ENCODE data around the gene CADPS. TPM values are rescaled to one million over a fixed set of nuclear protein-coding genes. Genes with fewer than 3 reads are reported as not detected.

The CADPS gene
- total and polyA plus RNA-seq, 5 donors, result 29.4 to 64.2 (median 39.3) TPM

DNA sequence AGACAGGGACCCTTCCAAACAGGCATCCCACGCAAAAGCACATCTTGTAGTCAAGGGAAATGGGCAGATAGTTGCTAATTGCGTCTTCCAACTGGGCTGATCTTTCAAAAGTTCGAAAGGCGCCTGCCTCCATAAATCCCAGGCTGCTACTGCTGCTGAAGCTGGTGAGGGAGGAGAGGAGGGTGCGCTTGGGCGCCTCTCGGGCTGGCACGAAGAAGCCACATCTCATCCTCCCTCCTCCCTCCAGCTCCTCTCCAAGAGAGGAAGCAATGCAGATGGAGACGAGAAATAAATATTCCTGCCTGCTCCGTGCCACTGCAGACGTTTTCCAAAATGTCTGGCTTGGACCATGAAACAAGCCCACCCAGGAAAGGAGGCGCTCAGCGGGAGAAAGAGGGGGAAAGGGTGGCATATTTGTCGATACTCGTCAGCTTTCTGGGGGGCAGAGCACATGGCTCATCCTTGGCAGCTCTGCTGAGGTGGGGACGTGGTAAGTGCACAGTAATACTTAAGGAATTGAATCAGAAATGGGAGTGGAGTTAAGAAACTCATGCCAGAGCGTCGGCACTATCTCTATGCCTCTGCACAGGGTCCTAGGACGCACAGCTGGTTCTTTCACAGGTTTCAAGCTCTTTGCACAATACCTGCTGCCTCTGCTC lies 413.0 kb downstream of the CADPS start:
- no peak overlapping the region for H3K4me3 ChIP-seq (ENCODE audit: low read length)
- intact Hi-C loops (cut with DNase I), result no loop called here
- H3K27me3 ChIP-seq (ENCODE audit: control insufficient read depth, insufficient read depth), result no peaks in the 10 kb centered on the region
- no peaks in the 10 kb centered on the region for H3K9me3 ChIP-seq (ENCODE audit: control insufficient read depth, low read length)
- WGBS, result 80% methylated on average over 19 of the region's 19 CpGs
- no peaks in the 10 kb centered on the region for H3K4me1 ChIP-seq (ENCODE audit: control insufficient read depth, insufficient read depth, low read length)
- H3K27ac ChIP-seq (ENCODE audit: low read length), result no peak overlapping the region
- DNase-seq, result no peak
- ATAC-seq, result no peak

DNA sequence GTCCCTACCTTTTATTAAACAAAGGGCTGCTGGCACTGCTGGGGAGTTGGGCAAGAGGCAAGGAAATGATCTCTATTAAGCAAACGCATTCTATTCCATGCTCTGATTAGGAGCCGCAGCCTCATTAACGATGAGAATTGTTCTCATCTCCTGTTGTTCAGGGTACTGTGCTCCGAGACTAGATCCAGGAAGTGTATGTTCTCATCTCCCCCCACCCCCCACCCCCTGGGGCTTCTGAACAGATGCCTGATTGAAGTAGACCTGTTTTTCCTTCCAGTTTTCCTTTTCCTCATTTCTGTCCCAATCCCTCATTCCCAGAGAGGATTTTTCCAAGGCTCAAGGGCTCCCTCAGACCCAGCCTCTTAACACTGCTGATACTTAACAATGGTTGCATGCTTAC lies 420.3 kb downstream of the CADPS start:
- Histone ChIP-seq H3K27me3 (ENCODE audit: control insufficient read depth, insufficient read depth) (no peaks in the 10 kb centered on the region), H3K9me3 (ENCODE audit: control insufficient read depth, low read length) (no peaks in the 10 kb centered on the region), H3K4me1 (ENCODE audit: control insufficient read depth, insufficient read depth, low read length) (no peaks in the 10 kb centered on the region), H3K4me3 (ENCODE audit: low read length) (no peak overlapping the region), H3K27ac (ENCODE audit: low read length) (no peak overlapping the region)
- DNase-seq (no peak), ATAC-seq (no peak)
- intact Hi-C loops (cut with DNase I), result no loop called here
- WGBS, result 46% methylated on average over 4 of the region's 4 CpGs

DNA sequence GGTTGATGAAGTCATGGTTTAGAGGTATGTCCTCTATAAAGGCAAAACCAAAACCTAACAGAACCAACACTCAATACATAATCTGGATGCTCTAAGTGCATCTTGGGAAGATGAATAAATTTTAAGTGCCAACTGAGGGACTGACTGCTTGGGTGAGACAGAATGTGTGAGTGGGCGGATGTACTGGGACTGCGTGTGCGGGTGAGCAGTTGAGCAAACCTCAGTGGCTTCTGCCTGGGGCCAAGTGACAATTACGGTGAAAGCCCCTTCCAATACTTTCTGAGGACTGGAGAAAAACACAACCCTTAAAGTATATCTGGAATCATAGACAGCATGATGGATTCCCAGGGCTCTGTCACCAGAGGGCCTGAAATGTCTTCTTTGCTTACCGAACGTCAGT lies 421.8 kb downstream of the CADPS start:
- no peak for DNase-seq
- Histone ChIP-seq H3K4me1 (ENCODE audit: control insufficient read depth, insufficient read depth, low read length) (no peaks in the 10 kb centered on the region), H3K4me3 (ENCODE audit: low read length) (no peak overlapping the region), H3K9me3 (ENCODE audit: control insufficient read depth, low read length) (no peaks in the 10 kb centered on the region), H3K27ac (ENCODE audit: low read length) (no peak overlapping the region), H3K27me3 (ENCODE audit: control insufficient read depth, insufficient read depth) (no peaks in the 10 kb centered on the region)
- ATAC-seq, result no peak
- WGBS, result 84% methylated on average over 6 of the region's 6 CpGs
- intact Hi-C loops (cut with DNase I), result no loop called here

DNA sequence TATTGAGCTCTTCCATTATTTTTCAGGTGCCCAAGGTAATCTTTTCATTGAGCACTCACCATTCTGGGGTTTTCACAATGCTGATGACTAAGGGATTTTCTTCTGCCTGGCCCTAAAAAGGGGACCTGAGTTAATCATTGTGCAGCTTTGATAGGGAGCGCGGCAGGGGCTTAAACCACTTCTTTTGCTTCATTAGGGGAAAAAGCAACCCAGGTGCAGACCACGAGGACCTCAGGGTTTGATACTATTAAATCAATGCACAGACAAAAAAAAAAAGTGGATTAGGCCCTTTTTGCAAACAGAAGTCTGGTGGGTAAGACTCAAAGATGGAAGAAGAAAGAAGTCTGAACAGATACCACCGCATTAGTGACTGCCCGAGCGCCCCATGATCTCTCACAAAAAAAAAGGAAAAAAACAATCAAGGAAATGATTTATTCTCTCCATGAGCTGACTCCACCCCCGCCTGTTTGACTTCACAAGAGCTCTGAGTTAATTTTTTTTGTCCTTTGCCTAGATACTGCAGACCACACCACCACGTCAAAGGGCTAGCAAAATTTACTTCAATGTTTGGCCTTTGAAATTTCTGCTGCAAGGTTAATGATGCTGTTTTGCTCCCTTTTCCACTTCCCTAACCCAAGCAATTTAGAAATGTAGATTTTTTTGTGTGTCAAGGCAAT lies 423.9 kb downstream of the CADPS start:
- no peak for DNase-seq
- Histone ChIP-seq H3K27me3 (ENCODE audit: control insufficient read depth, insufficient read depth) (no peaks in the 10 kb centered on the region), H3K4me3 (ENCODE audit: low read length) (no peak overlapping the region), H3K4me1 (ENCODE audit: control insufficient read depth, insufficient read depth, low read length) (no peaks in the 10 kb centered on the region), H3K27ac (ENCODE audit: low read length) (no peak overlapping the region), H3K9me3 (ENCODE audit: control insufficient read depth, low read length) (no peaks in the 10 kb centered on the region)
- WGBS, result 69% methylated on average over 8 of the region's 8 CpGs
- ATAC-seq, result no peak
- intact Hi-C loops (cut with DNase I), result no loop called here

DNA sequence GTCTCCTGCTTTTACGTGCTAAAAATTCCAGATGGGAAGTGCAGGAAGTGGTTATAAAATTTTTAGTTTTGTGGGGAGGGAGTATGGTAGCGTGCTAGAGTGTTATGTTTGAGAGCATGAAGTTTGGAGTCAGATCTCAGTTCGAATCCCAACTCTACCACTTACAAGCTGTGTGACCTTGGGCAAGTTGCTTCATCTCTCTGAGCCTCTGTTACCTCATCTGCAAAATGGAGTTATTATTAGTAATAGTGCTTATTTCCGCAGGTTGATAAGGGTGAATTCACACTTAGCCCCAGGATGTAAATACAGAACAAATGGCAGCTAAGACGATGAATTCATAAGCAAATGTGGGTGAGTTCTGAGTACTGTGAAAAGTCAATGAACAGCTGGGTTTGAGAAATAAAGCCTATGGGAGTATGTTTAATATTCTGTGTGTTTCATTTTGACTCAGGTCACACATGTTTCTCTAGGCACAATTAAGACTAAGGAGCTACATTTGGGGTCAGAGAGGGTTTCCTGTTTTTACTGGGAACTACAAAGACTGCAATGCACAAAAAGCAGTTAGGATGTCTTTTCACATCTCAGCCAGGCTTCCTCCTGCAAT lies 428.8 kb downstream of the CADPS start:
- no peaks in the 10 kb centered on the region for H3K4me1 ChIP-seq (ENCODE audit: control insufficient read depth, insufficient read depth, low read length)
- no peak overlapping the region for H3K4me3 ChIP-seq (ENCODE audit: low read length)
- no peak overlapping the region for H3K27ac ChIP-seq (ENCODE audit: low read length)
- DNase-seq (no peak), ATAC-seq (no peak)
- no peaks in the 10 kb centered on the region for H3K9me3 ChIP-seq (ENCODE audit: control insufficient read depth, low read length)
- intact Hi-C loops (cut with DNase I), result no loop called here
- no peaks in the 10 kb centered on the region for H3K27me3 ChIP-seq (ENCODE audit: control insufficient read depth, insufficient read depth)
- 81% methylated on average over 5 of the region's 5 CpGs for WGBS

DNA sequence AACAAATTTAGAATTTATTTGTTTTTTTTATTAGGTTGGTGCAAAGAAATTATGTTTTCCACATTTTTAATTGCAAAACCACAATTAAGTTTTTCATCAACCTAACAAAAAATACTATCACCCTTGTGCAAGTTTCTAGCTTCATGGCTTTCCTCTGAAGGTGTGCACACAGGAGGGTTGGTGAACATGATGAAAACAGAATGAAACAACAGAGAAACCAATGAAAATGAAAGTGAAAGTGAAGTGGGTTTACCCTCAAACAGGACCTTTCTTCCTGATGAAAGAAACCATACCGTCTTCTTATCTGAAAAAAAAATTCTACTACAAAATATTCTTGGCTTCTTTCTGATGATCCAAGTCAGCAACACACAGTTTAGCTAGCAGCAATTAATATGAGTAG lies 429.9 kb downstream of the CADPS start:
- ATAC-seq, result no peak
- no peak for DNase-seq
- Histone ChIP-seq H3K4me3 (ENCODE audit: low read length) (no peak overlapping the region), H3K27ac (ENCODE audit: low read length) (no peak overlapping the region), H3K9me3 (ENCODE audit: control insufficient read depth, low read length) (no peaks in the 10 kb centered on the region), H3K4me1 (ENCODE audit: control insufficient read depth, insufficient read depth, low read length) (no peaks in the 10 kb centered on the region), H3K27me3 (ENCODE audit: control insufficient read depth, insufficient read depth) (no peaks in the 10 kb centered on the region)
- intact Hi-C loops (cut with DNase I), result no loop called here
- 7% methylated on average over 1 of the region's 1 CpG for WGBS

DNA sequence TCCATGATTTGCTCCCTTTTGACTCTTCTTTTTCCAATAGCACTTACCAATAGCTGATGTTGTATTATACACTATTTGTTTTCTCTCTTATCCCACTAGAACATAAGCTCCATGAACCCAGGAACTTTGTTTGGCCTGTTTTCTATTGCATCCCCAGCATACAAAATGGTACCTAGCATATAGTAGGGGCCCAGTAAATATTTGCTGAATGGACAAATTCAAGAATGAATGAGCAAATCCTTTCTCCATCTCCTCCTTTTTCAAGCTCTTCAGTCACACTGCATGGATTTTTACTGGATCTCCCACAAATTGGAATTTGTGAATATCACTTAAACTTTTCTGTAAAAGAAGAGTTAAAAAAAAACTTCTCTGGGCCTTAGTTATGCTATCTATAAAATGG lies 435.2 kb downstream of the CADPS start:
- no peaks in the 10 kb centered on the region for H3K27me3 ChIP-seq (ENCODE audit: control insufficient read depth, insufficient read depth)
- no peaks in the 10 kb centered on the region for H3K9me3 ChIP-seq (ENCODE audit: control insufficient read depth, low read length)
- ATAC-seq, result no peak
- intact Hi-C loops (cut with DNase I), result no loop called here
- H3K4me3 ChIP-seq (ENCODE audit: low read length), result no peak overlapping the region
- H3K27ac ChIP-seq (ENCODE audit: low read length), result no peak overlapping the region
- no peak for DNase-seq
- no peaks in the 10 kb centered on the region for H3K4me1 ChIP-seq (ENCODE audit: control insufficient read depth, insufficient read depth, low read length)

DNA sequence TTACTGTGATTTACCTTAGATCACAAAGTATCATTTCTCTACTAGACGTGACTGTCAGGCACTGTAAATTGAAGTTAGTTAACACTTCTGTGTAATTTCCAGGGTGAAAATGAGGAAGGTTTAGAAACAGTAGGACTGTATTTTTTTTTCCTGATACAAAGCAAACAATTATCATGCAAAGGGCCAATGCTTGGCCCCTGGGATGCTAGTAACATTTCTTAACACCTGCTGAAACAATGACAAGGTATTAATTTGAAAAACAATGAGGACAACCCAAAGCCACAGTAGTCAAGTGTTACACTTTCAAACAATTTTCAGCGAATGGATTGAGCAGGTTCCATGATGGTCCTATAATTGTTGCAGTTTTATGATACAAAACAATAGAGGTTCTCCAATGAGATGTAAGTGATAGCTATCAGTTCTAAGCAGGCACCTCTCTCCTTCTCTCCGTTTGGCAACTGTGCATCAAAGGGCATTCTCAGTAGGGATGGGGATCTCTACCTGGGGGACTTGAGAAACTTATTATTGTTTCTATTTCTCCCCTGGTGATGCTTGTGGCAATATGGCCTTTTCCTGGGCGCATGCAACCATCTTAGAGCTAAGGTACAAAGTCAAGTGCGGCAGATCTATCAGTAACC lies 435.9 kb downstream of the CADPS start:
- no peaks in the 10 kb centered on the region for H3K4me1 ChIP-seq (ENCODE audit: control insufficient read depth, insufficient read depth, low read length)
- no peak overlapping the region for H3K4me3 ChIP-seq (ENCODE audit: low read length)
- H3K9me3 ChIP-seq (ENCODE audit: control insufficient read depth, low read length), result no peaks in the 10 kb centered on the region
- no peaks in the 10 kb centered on the region for H3K27me3 ChIP-seq (ENCODE audit: control insufficient read depth, insufficient read depth)
- intact Hi-C loops (cut with DNase I), result no loop called here
- WGBS, result 64% methylated on average over 5 of the region's 5 CpGs
- ATAC-seq (no peak), DNase-seq (no peak)
- H3K27ac ChIP-seq (ENCODE audit: low read length), result no peak overlapping the region

DNA sequence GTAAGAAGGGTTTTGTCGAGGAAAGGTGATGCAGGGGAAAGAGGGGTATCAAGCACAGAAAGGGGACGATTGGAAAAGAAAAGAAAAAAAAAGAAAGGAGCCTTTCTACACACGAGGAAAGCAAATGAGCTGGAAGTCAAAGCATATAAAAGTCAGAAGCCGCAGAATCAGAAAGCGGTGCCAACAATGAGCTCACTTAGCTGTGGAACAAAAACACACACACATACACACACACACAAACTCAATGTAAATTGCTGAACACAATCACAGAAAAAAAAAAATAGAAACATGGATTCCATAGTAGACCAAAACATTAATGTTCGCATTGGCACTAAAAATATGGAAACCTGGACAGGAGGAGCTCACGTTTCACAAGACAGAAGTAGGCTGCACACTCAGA lies 438.4 kb downstream of the CADPS start:
- H3K4me1 ChIP-seq (ENCODE audit: control insufficient read depth, insufficient read depth, low read length), result no peaks in the 10 kb centered on the region
- intact Hi-C loops (cut with DNase I), result no loop called here
- no peak overlapping the region for H3K4me3 ChIP-seq (ENCODE audit: low read length)
- H3K27me3 ChIP-seq (ENCODE audit: control insufficient read depth, insufficient read depth), result no peaks in the 10 kb centered on the region
- DNase-seq, result no peak
- no peaks in the 10 kb centered on the region for H3K9me3 ChIP-seq (ENCODE audit: control insufficient read depth, low read length)
- WGBS, result 54% methylated on average over 7 of the region's 7 CpGs
- H3K27ac ChIP-seq (ENCODE audit: low read length), result no peak overlapping the region
- no peak for ATAC-seq

DNA sequence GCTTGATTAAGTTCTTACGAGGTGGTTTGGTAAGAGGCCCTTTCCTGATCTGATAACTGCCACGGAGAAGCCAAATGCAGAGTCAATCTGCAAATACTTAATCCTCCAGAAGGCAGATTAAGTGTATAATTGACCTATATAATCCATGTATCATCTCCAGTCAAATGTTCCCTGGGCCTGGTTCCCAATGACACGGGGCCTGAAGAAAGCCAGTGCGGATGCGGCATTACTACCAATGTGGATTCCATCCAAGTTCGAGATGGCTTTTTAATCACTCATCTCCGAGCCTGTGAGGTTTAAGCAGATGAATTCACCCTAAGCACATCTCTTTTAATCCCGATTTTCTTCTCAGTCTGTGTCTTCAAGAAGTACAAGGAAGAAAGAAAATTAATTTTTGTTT lies 441.8 kb downstream of the CADPS start:
- Histone ChIP-seq H3K4me3 (ENCODE audit: low read length) (no peak overlapping the region), H3K4me1 (ENCODE audit: control insufficient read depth, insufficient read depth, low read length) (no peaks in the 10 kb centered on the region), H3K9me3 (ENCODE audit: control insufficient read depth, low read length) (no peaks in the 10 kb centered on the region), H3K27me3 (ENCODE audit: control insufficient read depth, insufficient read depth) (no peaks in the 10 kb centered on the region), H3K27ac (ENCODE audit: low read length) (no peak overlapping the region)
- intact Hi-C loops (cut with DNase I), result no loop called here
- no peak for DNase-seq
- no peak for ATAC-seq
- WGBS, result 79% methylated on average over 8 of the region's 8 CpGs

DNA sequence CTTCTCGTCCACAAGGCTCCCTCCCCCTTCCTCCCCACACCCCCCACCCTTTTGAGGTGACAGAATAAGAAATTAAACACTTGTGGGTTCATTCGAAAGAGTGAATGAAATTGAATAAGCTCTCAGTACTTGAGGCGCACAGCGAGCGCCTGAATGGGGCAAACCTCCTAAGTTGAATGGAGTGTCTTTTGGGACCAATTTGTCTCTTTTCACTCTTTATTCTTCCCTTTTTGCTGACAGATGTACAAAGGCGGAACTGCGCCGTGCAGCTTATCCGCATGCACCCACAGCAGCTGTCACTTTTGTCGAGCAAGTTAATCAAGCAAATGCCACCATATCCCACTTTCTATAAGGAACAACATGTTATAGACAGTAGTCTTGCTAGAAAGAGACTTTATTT lies 454.0 kb downstream of the CADPS start:
- WGBS, result 82% methylated on average over 10 of the region's 10 CpGs
- no peaks in the 10 kb centered on the region for H3K4me1 ChIP-seq (ENCODE audit: control insufficient read depth, insufficient read depth, low read length)
- DNase-seq (no peak), ATAC-seq (no peak)
- no peaks in the 10 kb centered on the region for H3K27me3 ChIP-seq (ENCODE audit: control insufficient read depth, insufficient read depth)
- H3K4me3 ChIP-seq (ENCODE audit: low read length), result no peak overlapping the region
- H3K27ac ChIP-seq (ENCODE audit: low read length), result no peak overlapping the region
- H3K9me3 ChIP-seq (ENCODE audit: control insufficient read depth, low read length), result no peaks in the 10 kb centered on the region
- intact Hi-C loops (cut with DNase I), result no loop called here
